ENCODE data around the gene UBE2D1.

- TF ChIP-seq MAX (CRISPR knock-in tag; IDR thresholded peaks at IDR 0.05) = no peak
- no peak for TF ChIP-seq FOXK2 (conservative IDR thresholded peaks at IDR 0.05 in 1 of 2, IDR thresholded peaks at IDR 0.05 in 1 of 2; ENCODE audit: low read depth in 2 of 2)
- no peak for TF ChIP-seq ZNF318 (IDR thresholded peaks at IDR 0.05; ENCODE audit: borderline replicate concordance in 1 of 2, low read depth in 1 of 2)
- TF ChIP-seq SIN3A (IDR thresholded peaks at IDR 0.05; ENCODE audit: borderline replicate concordance in 2 of 2, control insufficient read depth in 1 of 2, low read depth in 2 of 2, low read length in 2 of 2) = no peak
- peak; percentile 76 for TF ChIP-seq CHD4 (IDR thresholded peaks at IDR 0.05; ENCODE audit: insufficient read depth, insufficient replicate concordance, low read depth, low read length, poor library complexity, severe bottlenecking)
- TF ChIP-seq CTCF (IDR thresholded peaks at IDR 0.05 in 2 of 3, conservative IDR thresholded peaks at IDR 0.05 in 1 of 3; ENCODE audit: insufficient read depth in 2 of 3, low read depth in 1 of 3, low read length in 3 of 3) = no peak
- no peak for TF ChIP-seq NR2C2 (CRISPR knock-in tag; IDR thresholded peaks at IDR 0.05)
- no peak for TF ChIP-seq NR2C2 (tag; IDR thresholded peaks at IDR 0.05)
- TF ChIP-seq FOXA1 (IDR thresholded peaks at IDR 0.05; ENCODE audit: borderline replicate concordance) = no peak
Measured at GRCh38 chr10:58384544-58384998, 49.8 kb downstream of the UBE2D1 start.

All from K562 (cell line).